B cell (primary cell): ENCODE measurements around the gene CHN1.

Experiments used
- CTCF ChIP-seq: fragments of 200-600 bp; IDR thresholded peaks from one replicate; pipeline ENCODE4 v1.8.0; 2022; ENCODE audit warnings: antibody characterized with exemption, mild to moderate bottlenecking
- EZH2 ChIP-seq: IDR thresholded peaks from 2 replicates; pipeline ENCODE4 v1.6.1; 2012; ENCODE audit warnings: borderline replicate concordance, low read depth, mild to moderate bottlenecking, moderate library complexity, low read length; ENCODE audit not compliant: insufficient read depth, poor library complexity, severe bottlenecking

- no peak for TF ChIP-seq CTCF
- TF ChIP-seq EZH2, result no peak
Observed at GRCh38 chr2:174985614-174986013, 19.6 kb downstream of the CHN1 start.
